ENCODE results near the gene FCGR3A.
"Not testable (repeated sequence)": the region's sequence is repeated elsewhere in the genome, so short reads cannot be mapped to it uniquely, and the experiment has no call there.

- TF ChIP-seq CTCF (optimal IDR thresholded peaks at IDR 0.05 in 1 of 3, IDR thresholded peaks at IDR 0.05 in 1 of 3, conservative IDR thresholded peaks at IDR 0.05 in 1 of 3; ENCODE audit: extremely low read depth in 1 of 3, insufficient read depth in 2 of 3, low read length in 3 of 3); EZH2 (IDR thresholded peaks at IDR 0.05; ENCODE audit: low read length): not testable (repeated sequence)
These were observed 4.5 kb downstream of the FCGR3A start for GRCh38 chr1:161545005-161545731.

Data from keratinocyte (primary cell).